ENCODE data around the gene SIK2. TPM values are rescaled to one million over a fixed set of nuclear protein-coding genes. Genes with fewer than 3 reads are reported as not detected.

Gene SIK2
- total RNA-seq, 1 donor from 2014 or later, result 12.8 TPM

DNA sequence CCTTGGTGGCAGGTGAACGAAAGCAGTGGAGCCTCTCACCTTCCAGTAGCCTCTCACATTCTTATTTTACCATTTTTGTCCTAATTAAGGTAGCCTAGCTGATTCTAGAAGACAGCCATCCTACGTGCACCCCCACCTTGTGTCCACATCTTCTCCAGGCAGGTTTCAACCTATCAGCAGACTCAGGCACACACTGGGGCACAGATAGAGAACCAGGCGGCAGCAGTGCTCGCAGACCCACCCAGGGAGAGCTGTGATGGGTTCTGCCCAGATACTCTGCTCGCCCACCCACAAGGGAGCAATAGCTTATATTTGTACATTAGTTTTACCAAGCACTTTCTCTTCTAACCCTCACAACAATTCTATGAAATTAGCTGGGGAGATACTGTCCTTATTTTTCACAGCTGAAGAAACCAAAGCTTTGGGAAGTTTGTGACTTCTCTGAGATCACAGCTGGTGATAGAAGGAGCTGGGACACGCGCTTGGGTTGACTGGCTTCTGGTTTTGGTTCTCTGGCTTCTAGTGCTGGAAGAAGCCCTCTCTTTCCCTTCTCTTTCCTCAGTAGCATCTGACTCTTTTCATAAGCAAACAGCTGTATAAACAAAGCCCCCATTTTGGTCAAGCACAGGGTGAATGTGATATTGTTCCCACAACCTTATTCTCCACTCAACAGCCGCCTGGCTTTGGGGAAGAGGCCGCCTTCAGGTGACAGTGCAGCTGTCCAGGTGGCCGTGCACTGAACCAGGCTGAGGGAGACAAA lies 127.0 kb downstream of the SIK2 start:
- peak; percentile 48 for DNase-seq (ENCODE audit: low read depth)

DNA sequence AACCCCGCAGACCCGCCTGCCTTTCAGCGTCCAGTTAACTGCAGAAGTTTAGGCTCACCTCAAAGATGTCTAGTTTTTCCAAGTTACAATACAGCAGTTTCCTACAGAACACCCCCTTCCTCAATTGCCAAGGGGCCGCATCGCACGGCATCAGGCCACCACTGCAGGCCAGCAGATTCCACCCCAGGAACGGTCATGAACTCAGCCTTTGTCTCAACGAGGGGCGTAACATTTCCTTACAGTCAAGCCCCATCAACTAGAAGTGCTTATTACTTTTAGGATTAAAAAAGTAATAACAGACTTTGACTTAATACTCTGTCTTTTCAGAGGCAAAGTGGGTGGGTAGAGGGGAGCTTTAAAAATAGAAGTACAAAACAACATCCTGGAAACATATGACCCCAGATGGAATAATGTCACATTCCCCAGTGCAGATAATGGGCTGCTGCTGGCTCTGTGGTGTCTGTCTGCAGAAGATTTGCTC lies 127.6 kb downstream of the SIK2 start:
- DNase-seq (ENCODE audit: low read depth), result peak; percentile 13

DNA sequence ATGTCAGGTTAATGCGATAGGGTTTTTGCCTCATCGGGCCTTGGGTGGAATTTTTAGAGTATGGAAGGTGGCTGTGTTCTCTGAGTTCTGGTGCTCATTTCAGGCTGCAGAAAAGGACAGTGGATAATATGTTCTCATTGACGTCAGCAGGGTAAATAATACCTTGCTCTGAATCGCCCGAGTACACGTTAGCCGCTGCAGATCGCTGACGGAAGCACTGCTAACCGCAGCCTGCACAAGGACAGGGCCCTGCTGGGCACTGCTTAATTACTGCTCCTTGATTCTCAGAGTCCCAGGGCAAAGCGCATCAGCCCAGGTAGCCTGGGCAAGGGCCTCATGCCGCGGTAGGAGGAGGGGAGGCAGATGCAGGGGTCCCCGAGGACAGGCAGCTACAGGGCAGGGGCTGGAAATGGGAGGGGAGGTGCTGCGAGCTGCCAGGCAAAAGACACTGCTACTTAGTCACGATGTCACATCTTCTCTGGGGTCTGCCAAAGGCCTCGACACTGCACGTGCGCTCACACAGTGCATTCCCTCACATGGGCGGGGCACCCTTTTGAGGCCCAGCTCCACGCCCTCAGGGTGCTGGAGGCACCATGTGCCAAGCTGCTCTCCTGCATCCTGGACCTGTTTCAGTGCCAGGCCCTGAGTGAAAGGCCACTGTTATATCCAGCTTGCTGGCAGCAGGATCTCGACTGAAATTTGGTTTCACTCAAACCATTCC lies 128.8 kb downstream of the SIK2 start:
- peak; percentile 39 for DNase-seq (ENCODE audit: low read depth)

GRCh38 chr11:111731821-111732220 lies 129.6 kb downstream of the SIK2 start:
- no peak for DNase-seq (ENCODE audit: low read depth)

DNA sequence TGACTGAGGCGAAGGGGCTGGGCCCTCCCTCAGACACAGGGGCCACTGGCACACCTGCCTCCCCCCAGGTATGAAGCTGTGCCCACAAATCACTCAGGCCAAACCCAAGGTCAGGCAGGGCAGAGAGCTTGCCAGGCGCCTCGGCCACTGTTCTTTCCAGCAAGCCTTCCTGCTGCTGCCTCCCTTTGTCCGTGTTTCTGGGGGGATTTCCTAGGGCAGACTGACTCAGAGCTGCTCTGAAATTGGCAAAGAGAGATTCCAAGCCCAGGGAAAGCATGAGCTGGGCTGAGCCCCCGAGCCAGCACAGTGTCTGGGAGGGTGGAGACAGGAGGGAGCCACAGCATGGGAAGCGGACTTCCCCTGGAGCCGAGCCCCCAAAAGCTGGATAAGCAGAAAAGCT lies 130.8 kb downstream of the SIK2 start:
- DNase-seq (ENCODE audit: low read depth), result peak; percentile 69

- DNase-seq (ENCODE audit: low read depth), result peak; percentile 17
Measured at GRCh38 chr11:111733611-111734088, 131.4 kb downstream of the SIK2 start.

DNA sequence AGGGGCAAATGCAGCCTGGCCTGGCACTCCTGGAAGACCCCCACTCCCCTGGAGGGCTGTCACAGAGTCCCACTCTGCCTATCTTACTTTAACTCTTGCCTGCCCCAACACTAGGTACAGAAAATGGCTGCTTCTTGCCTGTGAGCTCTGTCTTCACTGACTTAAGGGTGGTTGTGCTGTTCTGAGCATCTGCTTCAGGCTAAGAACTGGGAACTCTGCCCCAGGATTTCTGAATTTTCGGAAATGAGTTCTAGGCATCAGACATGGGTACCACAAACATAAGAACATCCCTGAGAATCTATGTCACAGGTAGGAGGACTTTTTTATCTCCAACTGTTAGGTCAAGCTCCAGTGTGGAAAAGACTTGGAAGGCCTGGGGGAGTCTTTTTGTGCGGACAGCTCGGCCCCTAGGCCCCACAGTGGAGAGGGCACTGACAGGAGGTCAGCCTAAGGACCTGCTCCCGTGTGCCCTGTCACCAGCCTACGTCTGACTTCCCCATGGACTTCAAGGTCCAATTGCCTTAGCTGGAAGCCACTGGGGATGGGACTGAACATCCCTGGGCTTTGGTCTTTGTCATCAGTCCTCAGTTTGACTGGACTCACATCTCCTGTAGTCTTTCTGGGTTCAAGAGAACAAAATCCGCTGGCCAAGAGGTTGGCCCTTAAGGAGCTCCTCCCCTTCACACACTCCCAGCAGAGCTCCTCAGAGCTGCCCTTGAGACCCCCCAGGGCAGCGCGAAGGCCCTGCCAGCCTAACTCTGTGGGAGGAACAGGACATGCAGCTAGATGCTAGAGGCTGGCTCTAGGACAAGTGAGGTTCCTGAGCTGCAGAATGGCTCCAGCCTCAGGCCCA lies 132.1 kb downstream of the SIK2 start:
- peak; percentile 42 for DNase-seq (ENCODE audit: low read depth)

GRCh38 chr11:111734954-111735261 lies 132.7 kb downstream of the SIK2 start:
- no peak for DNase-seq (ENCODE audit: low read depth)

DNA sequence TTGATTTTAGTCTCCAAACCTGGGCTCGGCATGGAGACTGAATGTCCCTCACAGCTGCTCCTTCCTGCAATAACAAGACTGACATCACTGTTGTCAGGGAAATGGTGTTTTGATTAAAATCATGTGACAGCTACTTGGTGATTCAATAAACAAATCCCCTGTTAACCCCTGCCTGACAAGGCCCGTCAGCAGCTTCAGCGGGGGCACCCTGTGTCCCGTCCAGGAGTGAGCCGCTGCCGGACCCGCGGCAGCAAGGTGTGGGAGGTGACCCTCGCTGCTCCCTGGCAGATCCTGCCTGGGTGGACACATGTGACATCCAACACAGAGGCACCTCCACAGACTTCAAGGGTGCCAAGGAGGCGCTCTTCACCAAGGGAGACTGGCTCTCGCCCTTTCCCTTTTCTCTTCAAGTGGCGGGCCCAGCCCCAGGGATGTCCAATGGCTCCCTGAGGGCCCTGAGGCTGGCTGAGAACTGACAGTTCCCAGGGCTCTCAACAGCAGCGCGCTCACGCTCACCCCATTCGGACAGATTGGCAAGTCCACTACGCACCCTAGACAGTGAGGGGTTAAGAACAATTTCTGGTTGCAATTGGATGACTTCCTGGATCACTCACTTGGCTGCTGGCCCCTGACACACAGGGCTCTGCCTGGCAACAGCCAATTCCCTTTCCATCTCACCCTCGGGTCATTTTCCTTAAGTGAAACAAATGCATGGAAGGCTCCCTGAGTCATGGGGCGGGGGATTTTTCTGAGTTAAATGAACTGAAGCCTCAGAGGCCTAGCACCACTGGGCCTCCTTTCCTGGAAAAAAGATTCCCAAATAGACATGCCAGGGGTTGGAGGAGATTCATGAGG lies 133.2 kb downstream of the SIK2 start:
- peak; percentile 97 for DNase-seq (ENCODE audit: low read depth)

GRCh38 chr11:111736181-111736590 lies 133.9 kb downstream of the SIK2 start:
- peak; percentile 90 for DNase-seq (ENCODE audit: low read depth)

- no peak for DNase-seq (ENCODE audit: low read depth)
Measured at GRCh38 chr11:111736621-111737443, 134.6 kb downstream of the SIK2 start.

- DNase-seq (ENCODE audit: low read depth), result peak; percentile 14
Measured at GRCh38 chr11:111737444-111738210, 135.4 kb downstream of the SIK2 start.

GRCh38 chr11:111739299-111739698 lies 137.1 kb downstream of the SIK2 start:
- no peak for DNase-seq (ENCODE audit: low read depth)

DNA sequence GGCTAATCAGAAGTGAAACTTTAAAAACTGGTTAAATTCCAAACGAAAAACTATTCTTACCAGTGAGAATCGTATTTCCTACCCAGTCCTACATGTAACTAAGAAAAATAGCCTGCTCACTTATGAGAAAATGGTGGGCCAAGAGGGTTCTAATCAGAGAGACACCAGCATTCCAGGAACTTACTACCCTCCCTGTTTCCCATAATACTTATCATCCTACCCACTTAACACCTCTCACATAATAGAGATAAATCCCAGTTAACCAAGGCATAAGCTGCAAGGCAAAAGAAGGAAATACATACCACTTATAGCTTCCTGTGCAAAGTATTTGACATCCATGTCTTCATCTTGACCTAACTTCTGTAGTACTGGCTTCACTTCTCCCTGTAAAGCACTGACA lies 139.5 kb downstream of the SIK2 start:
- no peak for DNase-seq (ENCODE audit: low read depth)

- no peak for DNase-seq (ENCODE audit: low read depth)
Measured at GRCh38 chr11:111743700-111744099, 141.5 kb downstream of the SIK2 start.

GRCh38 chr11:111745719-111746504 lies 143.7 kb downstream of the SIK2 start:
- peak; percentile 34 for DNase-seq (ENCODE audit: low read depth)

- DNase-seq (ENCODE audit: low read depth), result peak; percentile 53
Measured at GRCh38 chr11:111748035-111748804, 146.0 kb downstream of the SIK2 start.
